Breast epithelium (tissue), 3 donors: Measurements from ENCODE around the gene PDS5B.

ENCODE experiments used
- POLR2A ChIP-seq: fragments of 450-650 bp; IDR thresholded peaks from one replicate; pipeline ENCODE4 v1.6.1; 2016; ENCODE audit warnings: antibody characterized with exemption, mild to moderate bottlenecking, moderate library complexity
- POLR2AphosphoS5 ChIP-seq, 3 donors: sonication (generic); formaldehyde crosslinking; IDR thresholded peaks; one replicate each; pipeline ENCODE4 v1.6.1; 2017; ENCODE audit warnings: antibody characterized with exemption in 3 of 3
- TF ChIP-seq, protein P1 (sequence below), 3 donors: fragments of 450-650 bp; IDR thresholded peaks; one replicate each; pipeline ENCODE4 v1.5.1; 2016 to 2017; ENCODE audit warnings: antibody characterized with exemption in 3 of 3, mild to moderate bottlenecking in 3 of 3, moderate library complexity in 3 of 3

DNA sequence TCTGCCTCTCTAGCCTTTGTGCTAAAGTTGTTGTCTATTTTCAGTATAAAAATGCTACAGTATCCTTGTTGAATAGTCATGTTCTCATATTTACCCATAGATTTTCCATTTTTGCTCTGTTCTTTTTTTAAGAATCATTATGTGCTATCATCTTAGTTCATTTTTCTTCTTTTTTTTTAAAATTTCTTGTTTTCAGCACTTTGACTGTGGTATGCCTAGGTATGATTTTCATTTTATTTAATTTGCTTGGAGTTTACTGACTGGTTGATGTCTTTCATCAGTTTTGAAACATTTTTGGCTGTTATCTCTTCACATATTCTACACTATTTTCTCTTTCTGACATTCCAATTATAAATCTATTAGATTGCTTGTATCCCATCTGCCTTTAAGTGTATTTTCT lies 192.9 kb downstream of the PDS5B start:
- TF ChIP-seq POLR2A (no peak), POLR2AphosphoS5 (IDR thresholded peaks at IDR 0.05) (no peak)
- TF ChIP-seq, protein P1, sequence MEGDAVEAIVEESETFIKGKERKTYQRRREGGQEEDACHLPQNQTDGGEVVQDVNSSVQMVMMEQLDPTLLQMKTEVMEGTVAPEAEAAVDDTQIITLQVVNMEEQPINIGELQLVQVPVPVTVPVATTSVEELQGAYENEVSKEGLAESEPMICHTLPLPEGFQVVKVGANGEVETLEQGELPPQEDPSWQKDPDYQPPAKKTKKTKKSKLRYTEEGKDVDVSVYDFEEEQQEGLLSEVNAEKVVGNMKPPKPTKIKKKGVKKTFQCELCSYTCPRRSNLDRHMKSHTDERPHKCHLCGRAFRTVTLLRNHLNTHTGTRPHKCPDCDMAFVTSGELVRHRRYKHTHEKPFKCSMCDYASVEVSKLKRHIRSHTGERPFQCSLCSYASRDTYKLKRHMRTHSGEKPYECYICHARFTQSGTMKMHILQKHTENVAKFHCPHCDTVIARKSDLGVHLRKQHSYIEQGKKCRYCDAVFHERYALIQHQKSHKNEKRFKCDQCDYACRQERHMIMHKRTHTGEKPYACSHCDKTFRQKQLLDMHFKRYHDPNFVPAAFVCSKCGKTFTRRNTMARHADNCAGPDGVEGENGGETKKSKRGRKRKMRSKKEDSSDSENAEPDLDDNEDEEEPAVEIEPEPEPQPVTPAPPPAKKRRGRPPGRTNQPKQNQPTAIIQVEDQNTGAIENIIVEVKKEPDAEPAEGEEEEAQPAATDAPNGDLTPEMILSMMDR (IDR thresholded peaks at IDR 0.05): no peak
